IMR-90 (cell line): Measurements from ENCODE around the gene SLC6A13.

Experiments
- BHLHE40 ChIP-seq: fragments of 150-350 bp; IDR thresholded peaks from 2 replicates; pipeline ENCODE4 v1.6.1; 2016; ENCODE audit warnings: mild to moderate bottlenecking, low read depth, low read length
- CEBPB ChIP-seq: IDR thresholded peaks from 2 replicates; pipeline ENCODE4 v1.6.1; 2012; ENCODE audit warnings: low read depth, low read length, improper control_type of control experiment
- MAFK ChIP-seq: IDR thresholded peaks from 2 replicates; pipeline ENCODE4 v1.6.1; 2012; ENCODE audit warnings: low read depth, low read length, improper control_type of control experiment
- MAZ ChIP-seq: IDR thresholded peaks from 2 replicates; pipeline ENCODE4 v1.6.1; 2012; ENCODE audit warnings: low read depth, mild to moderate bottlenecking, low read length, improper control_type of control experiment, moderate library complexity, borderline replicate concordance
- MXI1 ChIP-seq: IDR thresholded peaks from 2 replicates; pipeline ENCODE4 v1.6.1; 2012; ENCODE audit warnings: low read depth, mild to moderate bottlenecking, low read length, moderate library complexity, borderline replicate concordance
- POLR2A ChIP-seq: IDR thresholded peaks from 2 replicates; pipeline ENCODE4 v1.6.1; 2012; ENCODE audit warnings: mild to moderate bottlenecking, low read depth, low read length
- RAD21 ChIP-seq: IDR thresholded peaks from 2 replicates; pipeline ENCODE4 v1.6.1; 2012; ENCODE audit warnings: low read length, improper control_type of control experiment
- RCOR1 ChIP-seq: IDR thresholded peaks from 2 replicates; pipeline ENCODE4 v1.6.1; 2012; ENCODE audit warnings: mild to moderate bottlenecking, low read length, improper control_type of control experiment; ENCODE audit not compliant: insufficient replicate concordance
- SMC3 ChIP-seq: fragments of 150-350 bp; IDR thresholded peaks from 2 replicates; pipeline ENCODE4 v1.6.1; 2016; ENCODE audit warnings: low read depth, mild to moderate bottlenecking, antibody characterized with exemption, low read length, moderate library complexity
- TF ChIP-seq, protein P1 (sequence below): conservative IDR thresholded peaks from 2 replicates; pipeline ENCODE4 v1.5.1; 2012; ENCODE audit warnings: mild to moderate bottlenecking, low read depth, low read length, improper control_type of control experiment
- TF ChIP-seq, protein P2 (sequence below): fragments of 150-350 bp; IDR thresholded peaks from 2 replicates; pipeline ENCODE4 v1.6.1; 2016; ENCODE audit warnings: low read depth, mild to moderate bottlenecking, low read length, moderate library complexity, borderline replicate concordance
- TF ChIP-seq, protein P3 (sequence below): fragments of 150-350 bp; IDR thresholded peaks from 2 replicates; pipeline ENCODE4 v1.6.1; 2017; ENCODE audit warnings: mild to moderate bottlenecking, antibody characterized with exemption, low read length, low read depth

DNA sequence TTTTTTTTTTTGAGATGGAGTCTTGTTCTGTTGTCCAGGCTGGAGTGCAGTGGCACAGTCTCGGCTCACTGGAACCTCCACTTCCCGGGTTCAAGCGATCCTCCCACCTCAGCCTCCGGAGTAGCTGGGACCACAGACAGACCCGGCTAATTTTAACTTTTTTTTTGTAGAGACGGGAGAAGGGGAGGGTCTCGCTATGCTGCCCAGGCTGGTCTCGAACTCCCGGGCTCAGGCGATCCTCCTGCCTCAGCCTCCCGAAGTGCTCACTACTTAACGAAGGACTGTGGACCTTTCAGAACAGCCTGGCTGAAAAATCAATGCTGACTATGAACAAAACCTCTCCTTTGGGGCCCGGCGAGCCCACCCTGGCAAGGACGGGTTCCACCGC, 59.6 kb downstream of the SLC6A13 start:
- TF ChIP-seq, protein P1, sequence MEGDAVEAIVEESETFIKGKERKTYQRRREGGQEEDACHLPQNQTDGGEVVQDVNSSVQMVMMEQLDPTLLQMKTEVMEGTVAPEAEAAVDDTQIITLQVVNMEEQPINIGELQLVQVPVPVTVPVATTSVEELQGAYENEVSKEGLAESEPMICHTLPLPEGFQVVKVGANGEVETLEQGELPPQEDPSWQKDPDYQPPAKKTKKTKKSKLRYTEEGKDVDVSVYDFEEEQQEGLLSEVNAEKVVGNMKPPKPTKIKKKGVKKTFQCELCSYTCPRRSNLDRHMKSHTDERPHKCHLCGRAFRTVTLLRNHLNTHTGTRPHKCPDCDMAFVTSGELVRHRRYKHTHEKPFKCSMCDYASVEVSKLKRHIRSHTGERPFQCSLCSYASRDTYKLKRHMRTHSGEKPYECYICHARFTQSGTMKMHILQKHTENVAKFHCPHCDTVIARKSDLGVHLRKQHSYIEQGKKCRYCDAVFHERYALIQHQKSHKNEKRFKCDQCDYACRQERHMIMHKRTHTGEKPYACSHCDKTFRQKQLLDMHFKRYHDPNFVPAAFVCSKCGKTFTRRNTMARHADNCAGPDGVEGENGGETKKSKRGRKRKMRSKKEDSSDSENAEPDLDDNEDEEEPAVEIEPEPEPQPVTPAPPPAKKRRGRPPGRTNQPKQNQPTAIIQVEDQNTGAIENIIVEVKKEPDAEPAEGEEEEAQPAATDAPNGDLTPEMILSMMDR, result no peak
- TF ChIP-seq RCOR1 (no peak), POLR2A (no peak), MAFK (no peak), MXI1 (no peak), RAD21 (no peak), CEBPB (no peak), MAZ (no peak), SMC3 (no peak), BHLHE40 (no peak)
- TF ChIP-seq, protein P2, sequence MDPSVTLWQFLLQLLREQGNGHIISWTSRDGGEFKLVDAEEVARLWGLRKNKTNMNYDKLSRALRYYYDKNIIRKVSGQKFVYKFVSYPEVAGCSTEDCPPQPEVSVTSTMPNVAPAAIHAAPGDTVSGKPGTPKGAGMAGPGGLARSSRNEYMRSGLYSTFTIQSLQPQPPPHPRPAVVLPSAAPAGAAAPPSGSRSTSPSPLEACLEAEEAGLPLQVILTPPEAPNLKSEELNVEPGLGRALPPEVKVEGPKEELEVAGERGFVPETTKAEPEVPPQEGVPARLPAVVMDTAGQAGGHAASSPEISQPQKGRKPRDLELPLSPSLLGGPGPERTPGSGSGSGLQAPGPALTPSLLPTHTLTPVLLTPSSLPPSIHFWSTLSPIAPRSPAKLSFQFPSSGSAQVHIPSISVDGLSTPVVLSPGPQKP, result no peak
- TF ChIP-seq, protein P3, sequence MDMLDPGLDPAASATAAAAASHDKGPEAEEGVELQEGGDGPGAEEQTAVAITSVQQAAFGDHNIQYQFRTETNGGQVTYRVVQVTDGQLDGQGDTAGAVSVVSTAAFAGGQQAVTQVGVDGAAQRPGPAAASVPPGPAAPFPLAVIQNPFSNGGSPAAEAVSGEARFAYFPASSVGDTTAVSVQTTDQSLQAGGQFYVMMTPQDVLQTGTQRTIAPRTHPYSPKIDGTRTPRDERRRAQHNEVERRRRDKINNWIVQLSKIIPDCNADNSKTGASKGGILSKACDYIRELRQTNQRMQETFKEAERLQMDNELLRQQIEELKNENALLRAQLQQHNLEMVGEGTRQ, result no peak
